ENCODE data around the gene ONECUT1.

Gene ONECUT1

GRCh38 chr15:52785672-52786406 lies 4.3 kb downstream of the ONECUT1 start:
- H3K27ac ChIP-seq: no peak overlapping the region
- peaks cover 16 to 98% of the 10 kb centered on the region in 2 donors for H3K27me3 ChIP-seq
- no peak for DNase-seq
- H3K4me1 ChIP-seq: peaks cover 0 to 76% (median 69%) of the 10 kb centered on the region in 4 donors
- H3K36me3 ChIP-seq: no peaks in the 10 kb centered on the region
- H3K4me3 ChIP-seq: no peak overlapping the region
- H3K9me3 ChIP-seq: no peaks in the 10 kb centered on the region
- intact Hi-C loops (cut with DNase I; ENCODE audit: low total_unique reads): no loop called here
- TF ChIP-seq, protein P1, sequence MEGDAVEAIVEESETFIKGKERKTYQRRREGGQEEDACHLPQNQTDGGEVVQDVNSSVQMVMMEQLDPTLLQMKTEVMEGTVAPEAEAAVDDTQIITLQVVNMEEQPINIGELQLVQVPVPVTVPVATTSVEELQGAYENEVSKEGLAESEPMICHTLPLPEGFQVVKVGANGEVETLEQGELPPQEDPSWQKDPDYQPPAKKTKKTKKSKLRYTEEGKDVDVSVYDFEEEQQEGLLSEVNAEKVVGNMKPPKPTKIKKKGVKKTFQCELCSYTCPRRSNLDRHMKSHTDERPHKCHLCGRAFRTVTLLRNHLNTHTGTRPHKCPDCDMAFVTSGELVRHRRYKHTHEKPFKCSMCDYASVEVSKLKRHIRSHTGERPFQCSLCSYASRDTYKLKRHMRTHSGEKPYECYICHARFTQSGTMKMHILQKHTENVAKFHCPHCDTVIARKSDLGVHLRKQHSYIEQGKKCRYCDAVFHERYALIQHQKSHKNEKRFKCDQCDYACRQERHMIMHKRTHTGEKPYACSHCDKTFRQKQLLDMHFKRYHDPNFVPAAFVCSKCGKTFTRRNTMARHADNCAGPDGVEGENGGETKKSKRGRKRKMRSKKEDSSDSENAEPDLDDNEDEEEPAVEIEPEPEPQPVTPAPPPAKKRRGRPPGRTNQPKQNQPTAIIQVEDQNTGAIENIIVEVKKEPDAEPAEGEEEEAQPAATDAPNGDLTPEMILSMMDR (IDR thresholded peaks at IDR 0.05): no peak

GRCh38 chr15:52784799-52785671 lies 5.1 kb downstream of the ONECUT1 start:
- no peak overlapping the region for H3K4me3 ChIP-seq
- DNase-seq: no peak
- no peaks in the 10 kb centered on the region for H3K9me3 ChIP-seq
- peaks cover 0 to 73% (median 63%) of the 10 kb centered on the region in 4 donors for H3K4me1 ChIP-seq
- H3K27ac ChIP-seq: no peak overlapping the region
- H3K27me3 ChIP-seq: peaks cover 16 to 98% of the 10 kb centered on the region in 2 donors
- intact Hi-C loops (cut with DNase I; ENCODE audit: low total_unique reads): no loop called here
- H3K36me3 ChIP-seq: no peaks in the 10 kb centered on the region
- TF ChIP-seq, protein P1 (IDR thresholded peaks at IDR 0.05): no peak

GRCh38 chr15:52783929-52784798 lies 6.0 kb downstream of the ONECUT1 start:
- intact Hi-C loops (cut with DNase I; ENCODE audit: low total_unique reads): no loop called here
- no peaks in the 10 kb centered on the region for H3K9me3 ChIP-seq
- H3K4me3 ChIP-seq: no peak overlapping the region

GRCh38 chr15:52783191-52783829 lies 6.8 kb downstream of the ONECUT1 start:
- TF ChIP-seq, protein P1 (IDR thresholded peaks at IDR 0.05): no peak
- H3K4me3 ChIP-seq: no peak overlapping the region
- H3K36me3 ChIP-seq: no peaks in the 10 kb centered on the region
- H3K27me3 ChIP-seq: peaks cover 15 to 91% of the 10 kb centered on the region in 2 donors
- H3K9me3 ChIP-seq: no peaks in the 10 kb centered on the region
- H3K27ac ChIP-seq: no peak overlapping the region
- DNase-seq: no peak
- H3K4me1 ChIP-seq: peaks cover 0 to 56% (median 46%) of the 10 kb centered on the region in 4 donors
- intact Hi-C loops (cut with DNase I; ENCODE audit: low total_unique reads): no loop called here

More at GRCh38 chr15:52783929-52784798, 6.0 kb downstream of the ONECUT1 start:
- DNase-seq: no peak
- Histone ChIP-seq H3K4me1 (peaks cover 0 to 64% (median 55%) of the 10 kb centered on the region in 4 donors), H3K27ac (no peak overlapping the region), H3K36me3 (no peaks in the 10 kb centered on the region), H3K27me3 (peaks cover 16 to 96% of the 10 kb centered on the region in 2 donors)
- TF ChIP-seq, protein P1 (IDR thresholded peaks at IDR 0.05): peak in 1 of 2 experiments; percentile 27

DNA sequence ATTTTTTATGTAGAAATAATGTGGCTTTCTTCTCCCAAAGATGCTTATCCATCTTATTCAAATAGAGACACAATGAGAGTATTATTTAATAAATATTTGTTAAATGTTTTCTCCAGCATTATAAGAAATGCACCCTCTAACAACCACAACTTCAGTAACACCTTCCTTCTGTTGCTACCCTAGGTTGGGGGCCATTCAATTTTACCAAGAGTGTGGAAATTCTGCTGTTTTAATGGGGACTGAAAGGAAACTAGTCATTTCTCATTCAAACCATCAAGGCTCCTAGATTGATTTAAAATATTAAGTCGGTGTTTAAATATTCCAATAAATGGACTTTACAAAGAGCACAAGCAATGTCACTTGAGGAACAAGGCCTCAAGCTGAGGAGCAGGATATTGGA lies 7.6 kb downstream of the ONECUT1 start:
- Histone ChIP-seq H3K4me3 (no peak overlapping the region), H3K27me3 (peaks cover 14 to 89% of the 10 kb centered on the region in 2 donors), H3K4me1 (peaks cover 0 to 48% (median 38%) of the 10 kb centered on the region in 4 donors), H3K27ac (no peak overlapping the region), H3K36me3 (no peaks in the 10 kb centered on the region), H3K9me3 (no peaks in the 10 kb centered on the region)
- TF ChIP-seq, protein P1 (IDR thresholded peaks at IDR 0.05): no peak
- intact Hi-C loops (cut with DNase I; ENCODE audit: low total_unique reads): no loop called here
- no peak for DNase-seq

All from tibial artery (tissue), 4 donors.